Thoracic aorta (tissue), 2 donors: ENCODE results near the gene GP9. TPM values are rescaled to one million over a fixed set of nuclear protein-coding genes. Genes with fewer than 3 reads are reported as not detected.

ENCODE experiments used
- ATAC-seq: fragments of 150-250 bp; one replicate; pipeline ENCODE4 v1.8.0; 2017; ENCODE audit warnings: low read depth; ENCODE audit not compliant: insufficient number of reproducible peaks, low FRiP score
- DNase-seq: peaks from one replicate; pipeline ENCODE4 v3.0.0-alpha.2; 2020; ENCODE audit warnings: low spot score
- H3K27ac ChIP-seq, 2 donors: fragments of 200-600 bp; sonication (generic); 1 replicate in 1 of 2; 2 replicates in 1 of 2; pipeline ENCODE4 v1.5.1; 2016; ENCODE audit warnings: mild to moderate bottlenecking in 2 of 2, moderate library complexity in 2 of 2
- H3K27me3 ChIP-seq: fragments of 200-600 bp; sonication (generic); replicated peaks from 2 replicates; pipeline ENCODE4 v1.6.0; 2016; ENCODE audit warnings: mild to moderate bottlenecking; ENCODE audit not compliant: insufficient read depth
- H3K36me3 ChIP-seq: fragments of 200-600 bp; sonication (generic); one replicate; pipeline ENCODE4 v1.5.1; 2016
- H3K4me1 ChIP-seq, 2 donors: fragments of 200-600 bp; sonication (generic); 1 replicate in 1 of 2; 2 replicates in 1 of 2; pipeline versions ENCODE4 v1.5.1 to v1.6.0; 2016; ENCODE audit warnings: low read depth in 2 of 2, mild to moderate bottlenecking in 1 of 2; ENCODE audit not compliant: control insufficient read depth in 1 of 2
- H3K4me3 ChIP-seq: fragments of 200-600 bp; sonication (generic); 2 replicates; pipeline ENCODE4 v1.5.1; 2016; ENCODE audit warnings: mild to moderate bottlenecking
- H3K9me3 ChIP-seq: fragments of 200-600 bp; sonication (generic); 2 replicates; pipeline ENCODE4 v1.5.1; 2016
- CTCF ChIP-seq: fragments of 200-600 bp; sonication (generic); IDR thresholded peaks from one replicate; pipeline ENCODE4 v1.5.1; 2019; ENCODE audit warnings: antibody characterized with exemption
- total RNA-seq, 2 donors: library from RNA; depleted of rRNA; stranded (reverse); fragments of >200 nt; gene quantifications; one replicate each; pipeline versions ENCODE4 v1.1.0 to v1.2.3, GENCODE V29; 2016

The GP9 gene
- not detected for total RNA-seq

DNA sequence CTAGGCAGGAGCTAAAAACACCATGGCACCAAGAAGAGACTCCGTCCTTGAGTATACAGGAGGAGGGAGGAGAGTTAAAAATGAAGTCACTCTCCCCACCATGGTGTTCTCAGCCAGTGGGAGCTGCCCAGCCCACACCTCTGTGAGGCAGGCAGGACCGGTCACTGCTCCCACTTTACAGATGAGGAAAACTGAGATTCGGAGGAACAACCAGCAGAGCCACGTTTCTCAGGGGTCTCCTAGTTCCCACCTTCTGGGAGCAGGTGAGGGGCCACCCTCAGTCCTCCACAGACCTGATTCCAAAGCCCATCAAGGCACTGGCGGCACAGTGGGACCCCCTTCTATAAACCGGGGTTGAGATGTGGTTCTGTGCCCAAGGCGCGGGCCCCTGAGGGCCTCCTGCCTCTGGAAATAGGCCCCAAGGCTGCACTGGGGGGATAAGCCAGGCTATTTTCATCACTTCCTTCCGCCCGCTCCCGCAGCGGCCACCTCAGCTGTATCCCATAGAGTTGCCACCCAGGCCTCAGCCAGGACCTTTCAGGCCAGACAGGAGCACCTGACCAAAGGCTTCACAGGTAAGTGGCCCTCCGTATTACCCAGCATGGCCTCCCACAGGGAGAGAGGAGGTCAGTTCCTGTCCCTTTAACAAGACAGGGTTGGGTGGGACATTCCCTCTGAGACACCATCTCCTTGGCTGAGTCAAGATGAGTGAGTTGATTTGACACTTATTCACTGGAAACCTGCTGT is at the start of gene GP9:
Gene GP9 (plus strand): TSS at position 504 of the 747 bp plus-strand sequence. CDS start 961 bp downstream, outside the sequence.
- peaks cover 0 to 7% of the 10 kb centered on the region in 2 donors for H3K4me1 ChIP-seq
- no peak within 1 kb of the TSS for H3K27ac ChIP-seq
- no peaks in the 10 kb centered on the region for H3K36me3 ChIP-seq
- no peaks in the 10 kb centered on the region for H3K27me3 ChIP-seq
- H3K4me3 ChIP-seq, result no peak within 1 kb of the TSS
- DNase-seq (no peak), ATAC-seq (no peak)
- no peak for TF ChIP-seq CTCF
- H3K9me3 ChIP-seq, result no peaks in the 10 kb centered on the region

GRCh38 chr3:129013491-129013891 is 47.1 kb upstream of the GP9 start:
- no peak overlapping the region for H3K4me3 ChIP-seq
- TF ChIP-seq CTCF, result no peak
- H3K9me3 ChIP-seq, result no peaks in the 10 kb centered on the region
- DNase-seq (no peak), ATAC-seq (no peak)
- no peaks in the 10 kb centered on the region for H3K4me1 ChIP-seq
- H3K27ac ChIP-seq, result no peak overlapping the region
- no peaks in the 10 kb centered on the region for H3K36me3 ChIP-seq
- no peaks in the 10 kb centered on the region for H3K27me3 ChIP-seq

DNA sequence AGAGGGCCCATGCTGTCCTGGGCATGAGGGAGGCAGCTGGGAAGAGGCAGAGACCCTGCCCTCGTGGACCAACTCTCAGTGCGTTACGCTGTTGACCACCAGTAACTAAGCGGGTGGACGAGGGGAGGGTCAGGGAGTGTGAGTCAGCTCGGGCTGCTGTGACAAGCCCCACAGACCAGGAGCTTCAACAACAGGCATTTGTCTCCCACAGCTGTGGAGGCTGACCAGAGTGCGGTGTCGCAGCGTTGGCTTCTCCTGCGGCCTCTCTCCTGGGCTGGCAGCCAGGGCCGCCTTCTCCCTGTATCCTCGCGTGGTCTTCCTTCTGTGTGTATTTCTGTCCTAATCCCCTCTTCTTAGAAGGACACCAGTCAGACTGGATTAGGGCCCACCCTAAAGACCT is 46.4 kb upstream of the GP9 start:
- Histone ChIP-seq H3K4me3 (no peak overlapping the region), H3K4me1 (no peaks in the 10 kb centered on the region), H3K36me3 (no peaks in the 10 kb centered on the region), H3K9me3 (no peaks in the 10 kb centered on the region), H3K27me3 (no peaks in the 10 kb centered on the region), H3K27ac (no peak overlapping the region)
- ATAC-seq (no peak), DNase-seq (no peak)
- no peak for TF ChIP-seq CTCF

- H3K27ac ChIP-seq, result no peak overlapping the region
- no peak for ATAC-seq
Measured at GRCh38 chr3:129014793-129015345, 45.7 kb upstream of the GP9 start.

More at GRCh38 chr3:129014793-129015345, 45.7 kb upstream of the GP9 start:
- Histone ChIP-seq H3K4me1 (no peaks in the 10 kb centered on the region), H3K4me3 (no peak overlapping the region), H3K27me3 (no peaks in the 10 kb centered on the region), H3K9me3 (no peaks in the 10 kb centered on the region), H3K36me3 (no peaks in the 10 kb centered on the region)
- DNase-seq, result no peak
- no peak for TF ChIP-seq CTCF
